Breast epithelium (tissue), 3 donors: ENCODE data around the gene FEZF2.

Experiments
- POLR2A ChIP-seq: fragments of 450-650 bp; IDR thresholded peaks from one replicate; pipeline ENCODE4 v1.6.1; 2016; ENCODE audit warnings: antibody characterized with exemption, mild to moderate bottlenecking, moderate library complexity
- POLR2AphosphoS5 ChIP-seq, 3 donors: sonication (generic); formaldehyde crosslinking; IDR thresholded peaks; one replicate each; pipeline ENCODE4 v1.6.1; 2017; ENCODE audit warnings: antibody characterized with exemption in 3 of 3
- TF ChIP-seq, protein P1 (sequence below), 3 donors: fragments of 450-650 bp; IDR thresholded peaks; one replicate each; pipeline ENCODE4 v1.5.1; 2016 to 2017; ENCODE audit warnings: antibody characterized with exemption in 3 of 3, mild to moderate bottlenecking in 3 of 3, moderate library complexity in 3 of 3

DNA sequence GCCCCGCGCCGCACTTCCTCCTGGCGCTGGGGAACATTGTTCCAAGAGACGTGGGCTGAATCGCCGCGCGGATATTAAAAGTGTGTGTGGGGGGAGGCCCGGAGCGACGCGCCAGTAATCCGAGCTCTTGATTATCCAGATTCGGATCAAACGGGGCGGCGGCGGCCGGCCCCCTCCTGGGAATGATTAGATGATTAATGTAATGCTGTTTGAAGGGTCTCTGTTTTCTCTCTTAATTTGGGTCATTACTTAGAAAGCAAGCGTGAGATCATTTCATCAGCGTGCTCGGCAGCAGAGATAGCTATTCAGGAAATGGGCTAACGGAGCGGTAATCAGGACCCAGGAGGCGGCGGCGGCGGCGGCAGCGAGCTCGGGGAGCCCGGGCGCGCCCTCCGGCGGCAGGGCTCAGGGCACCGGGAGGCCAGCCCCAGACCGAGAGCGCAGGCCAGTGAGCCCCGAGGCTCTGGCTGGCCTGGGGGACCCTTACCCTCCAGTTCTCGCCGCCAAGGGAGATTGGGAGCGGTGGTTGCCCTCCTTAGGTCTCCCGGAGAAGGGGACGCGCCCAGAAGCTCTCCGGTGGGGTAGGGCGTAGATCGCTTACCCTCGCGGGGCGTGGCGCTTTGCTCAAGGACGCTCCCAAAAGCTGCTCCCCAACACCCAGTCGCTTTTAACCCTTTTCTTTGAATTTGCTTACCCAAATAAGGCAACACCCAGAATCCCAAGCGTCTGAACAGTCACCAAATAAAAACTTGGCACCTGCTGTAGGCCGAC lies 4.5 kb downstream of the FEZF2 start:
- TF ChIP-seq, protein P1, sequence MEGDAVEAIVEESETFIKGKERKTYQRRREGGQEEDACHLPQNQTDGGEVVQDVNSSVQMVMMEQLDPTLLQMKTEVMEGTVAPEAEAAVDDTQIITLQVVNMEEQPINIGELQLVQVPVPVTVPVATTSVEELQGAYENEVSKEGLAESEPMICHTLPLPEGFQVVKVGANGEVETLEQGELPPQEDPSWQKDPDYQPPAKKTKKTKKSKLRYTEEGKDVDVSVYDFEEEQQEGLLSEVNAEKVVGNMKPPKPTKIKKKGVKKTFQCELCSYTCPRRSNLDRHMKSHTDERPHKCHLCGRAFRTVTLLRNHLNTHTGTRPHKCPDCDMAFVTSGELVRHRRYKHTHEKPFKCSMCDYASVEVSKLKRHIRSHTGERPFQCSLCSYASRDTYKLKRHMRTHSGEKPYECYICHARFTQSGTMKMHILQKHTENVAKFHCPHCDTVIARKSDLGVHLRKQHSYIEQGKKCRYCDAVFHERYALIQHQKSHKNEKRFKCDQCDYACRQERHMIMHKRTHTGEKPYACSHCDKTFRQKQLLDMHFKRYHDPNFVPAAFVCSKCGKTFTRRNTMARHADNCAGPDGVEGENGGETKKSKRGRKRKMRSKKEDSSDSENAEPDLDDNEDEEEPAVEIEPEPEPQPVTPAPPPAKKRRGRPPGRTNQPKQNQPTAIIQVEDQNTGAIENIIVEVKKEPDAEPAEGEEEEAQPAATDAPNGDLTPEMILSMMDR (IDR thresholded peaks at IDR 0.05), result no peak
- TF ChIP-seq POLR2A (no peak), POLR2AphosphoS5 (IDR thresholded peaks at IDR 0.05) (no peak)
